Lung (tissue), 12 donors: ENCODE data around the gene E2F8. TPM values are rescaled to one million over a fixed set of nuclear protein-coding genes. Genes with fewer than 3 reads are reported as not detected.

Experiments used
- ATAC-seq: fragments of 200-7000 bp; cut with Tn5 transposase; one replicate; pipeline ENCODE4 v1.9.1; 2020; ENCODE audit warnings: moderate number of reproducible peaks; ENCODE audit not compliant: insufficient read depth, low FRiP score
- DNase-seq, 3 donors: peaks; one replicate each; pipeline ENCODE4 v3.0.0-alpha.2; 2013 to 2017
- H3K27ac ChIP-seq, 2 donors: one replicate each; pipeline ENCODE4 v1.5.1; 2013; ENCODE audit warnings: mild to moderate bottlenecking in 2 of 2, moderate library complexity in 2 of 2, control low read depth in 1 of 2, inconsistent platforms in 1 of 2, low read depth in 1 of 2, low read length in 1 of 2
- H3K27me3 ChIP-seq, 3 donors: one replicate each; pipeline ENCODE4 v1.5.1; 2013; ENCODE audit warnings: low read length in 2 of 3; ENCODE audit not compliant: control insufficient read depth in 3 of 3, insufficient read depth in 3 of 3
- H3K36me3 ChIP-seq, 4 donors: one replicate each; pipeline ENCODE4 v1.5.1; 2013; ENCODE audit warnings: low read length in 4 of 4, mild to moderate bottlenecking in 1 of 4, moderate library complexity in 1 of 4; ENCODE audit not compliant: control insufficient read depth in 4 of 4, insufficient read depth in 4 of 4
- H3K4me1 ChIP-seq, 5 donors: one replicate each; pipeline ENCODE4 v1.5.1; 2013; ENCODE audit warnings: low read length in 5 of 5, mild to moderate bottlenecking in 2 of 5, moderate library complexity in 1 of 5; ENCODE audit not compliant: control insufficient read depth in 5 of 5, insufficient read depth in 5 of 5
- H3K4me3 ChIP-seq: one replicate; pipeline ENCODE4 v1.5.1; 2013; ENCODE audit warnings: mild to moderate bottlenecking, control low read depth, moderate library complexity
- H3K9ac ChIP-seq, 2 donors: one replicate each; pipeline ENCODE4 v1.5.1; 2013; ENCODE audit warnings: low read length in 2 of 2, control low read depth in 1 of 2; ENCODE audit not compliant: insufficient read depth in 1 of 2
- H3K9me3 ChIP-seq, 4 donors: one replicate each; pipeline ENCODE4 v1.5.1; 2013; ENCODE audit warnings: low read length in 3 of 4, mild to moderate bottlenecking in 1 of 4, moderate library complexity in 1 of 4; ENCODE audit not compliant: control insufficient read depth in 4 of 4, insufficient read depth in 3 of 4
- WGBS, 2 donors: extraction: QIAGEN DNeasy Blood & Tissue Kit; methylation state at CpG; one replicate each; pipeline ENCODE4 v1.1.7; 2013; 5-methylcytosine and 5-hydroxymethylcytosine counted together
- polyA plus RNA-seq, 2 donors: library from polyadenylated mRNA; stranded (reverse); fragments of 200-250 nt; gene quantifications; one replicate each; pipeline ENCODE4 v1.2.1, GENCODE V29; 2013
- total RNA-seq, 2 donors: library from RNA; depleted of rRNA in 1 of 2; stranded (reverse); fragments of >200 nt in 1 of 2; gene quantifications; one replicate each; pipeline ENCODE4 v1.2.1, GENCODE V29; 2014 to 2021
- TF ChIP-seq, protein P1 (sequence below): IDR thresholded peaks from 2 replicates; pipeline ENCODE4 v1.5.1; 2012; ENCODE audit warnings: mild to moderate bottlenecking; ENCODE audit errors: control extremely low read depth, extremely low read depth
- donor health status: control.
- donor health status: control.
- donor health status: Bipolar disorder and iron deficiency.
- donor health status: healthy.
- donor health status: DM: yes; HTN: yes; CAD: no.

The E2F8 gene
- total and polyA plus RNA-seq, 4 donors, result 0.39 to 1.9 (median 1.0) TPM

DNA sequence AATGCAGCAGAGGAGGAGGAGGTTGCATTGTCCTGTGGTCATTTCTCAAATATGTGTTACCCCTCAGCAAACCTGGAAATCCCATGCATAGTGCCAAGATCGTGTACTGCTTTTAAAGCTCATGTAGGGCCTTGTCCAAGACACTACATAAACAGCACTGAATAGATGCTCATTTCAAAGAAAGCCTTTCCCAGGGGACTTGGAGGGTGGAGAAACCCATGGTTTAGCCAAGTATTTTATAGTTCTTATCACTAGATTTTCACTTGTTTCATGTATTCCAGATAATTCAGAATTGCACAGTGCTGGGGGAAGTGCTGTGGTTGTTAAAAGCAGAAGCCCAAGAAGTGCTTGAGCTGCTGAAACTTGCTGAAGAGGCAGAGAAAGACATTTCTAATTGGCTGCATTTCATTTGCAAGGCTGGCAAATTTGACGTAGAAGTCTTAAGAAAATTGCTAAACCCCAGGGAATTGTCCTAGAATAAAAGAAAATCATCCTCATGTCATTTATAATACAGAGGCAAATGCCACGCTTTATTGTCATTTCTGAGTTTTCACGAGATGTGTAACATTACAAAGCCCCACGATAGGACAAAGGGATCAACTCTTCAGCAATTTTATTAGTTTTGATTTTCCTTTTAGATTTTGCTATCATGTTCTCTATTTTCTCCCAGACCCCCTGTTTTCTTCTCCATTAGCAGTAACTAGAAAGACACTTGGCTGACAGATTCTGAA lies 59.0 kb downstream of the E2F8 start:
- 68 to 79% methylated on average over 5 of the region's 5 CpGs for WGBS, 2 donors
- peaks cover 0 to 3% (median 0%) of the 10 kb centered on the region in 4 donors for H3K9me3 ChIP-seq
- TF ChIP-seq, protein P1, sequence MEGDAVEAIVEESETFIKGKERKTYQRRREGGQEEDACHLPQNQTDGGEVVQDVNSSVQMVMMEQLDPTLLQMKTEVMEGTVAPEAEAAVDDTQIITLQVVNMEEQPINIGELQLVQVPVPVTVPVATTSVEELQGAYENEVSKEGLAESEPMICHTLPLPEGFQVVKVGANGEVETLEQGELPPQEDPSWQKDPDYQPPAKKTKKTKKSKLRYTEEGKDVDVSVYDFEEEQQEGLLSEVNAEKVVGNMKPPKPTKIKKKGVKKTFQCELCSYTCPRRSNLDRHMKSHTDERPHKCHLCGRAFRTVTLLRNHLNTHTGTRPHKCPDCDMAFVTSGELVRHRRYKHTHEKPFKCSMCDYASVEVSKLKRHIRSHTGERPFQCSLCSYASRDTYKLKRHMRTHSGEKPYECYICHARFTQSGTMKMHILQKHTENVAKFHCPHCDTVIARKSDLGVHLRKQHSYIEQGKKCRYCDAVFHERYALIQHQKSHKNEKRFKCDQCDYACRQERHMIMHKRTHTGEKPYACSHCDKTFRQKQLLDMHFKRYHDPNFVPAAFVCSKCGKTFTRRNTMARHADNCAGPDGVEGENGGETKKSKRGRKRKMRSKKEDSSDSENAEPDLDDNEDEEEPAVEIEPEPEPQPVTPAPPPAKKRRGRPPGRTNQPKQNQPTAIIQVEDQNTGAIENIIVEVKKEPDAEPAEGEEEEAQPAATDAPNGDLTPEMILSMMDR, result no peak
- DNase-seq (peak in 1 of 3 donors; percentile 10), ATAC-seq (no peak)
- H3K27me3 ChIP-seq, result no peaks in the 10 kb centered on the region
- H3K4me1 ChIP-seq, result no peaks in the 10 kb centered on the region
- H3K36me3 ChIP-seq, result peaks cover 0 to 9% (median 3%) of the 10 kb centered on the region in 4 donors
- H3K9ac ChIP-seq, result no peak overlapping the region
- H3K4me3 ChIP-seq, result no peak overlapping the region
- no peak overlapping the region for H3K27ac ChIP-seq

DNA sequence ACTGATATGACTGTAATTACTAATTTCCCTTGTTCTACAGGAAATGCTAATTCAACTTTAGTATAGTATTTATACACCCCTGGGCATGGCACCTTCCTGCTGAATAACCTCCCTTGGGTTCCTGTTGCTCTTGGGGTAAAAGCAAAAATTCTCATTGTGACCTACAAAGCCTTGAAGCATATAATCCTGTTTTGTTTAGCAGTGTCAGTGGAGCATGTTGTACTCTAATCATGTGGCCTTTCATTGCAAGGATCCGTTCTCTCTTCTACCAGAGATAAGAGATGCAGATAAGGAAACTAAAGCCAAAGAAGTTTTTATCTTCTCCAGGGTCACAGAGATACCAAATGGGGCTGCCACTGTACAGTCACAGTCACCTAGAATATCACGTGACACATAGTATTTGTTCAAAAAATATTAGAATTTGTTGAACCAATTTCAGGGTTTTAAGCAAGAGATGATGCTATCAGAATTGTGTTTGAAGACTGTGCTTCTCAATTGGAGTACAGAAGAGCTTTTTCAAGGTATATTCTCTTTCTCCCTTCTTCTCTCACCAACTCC lies 64.0 kb downstream of the E2F8 start:
- ATAC-seq (no peak), DNase-seq (no peak)
- Histone ChIP-seq H3K27me3 (no peaks in the 10 kb centered on the region), H3K9me3 (no peaks in the 10 kb centered on the region), H3K27ac (no peak overlapping the region), H3K4me3 (no peak overlapping the region), H3K9ac (no peak overlapping the region), H3K36me3 (peaks cover 3 to 6% (median 5%) of the 10 kb centered on the region in 4 donors), H3K4me1 (peaks cover 0 to 12% (median 0%) of the 10 kb centered on the region in 5 donors)
- 77 to 88% methylated on average over 2 of the region's 2 CpGs for WGBS, 2 donors
- TF ChIP-seq, protein P1, result no peak

Other genes with a start within 250 kb of the E2F8 start
- gene MRGPRX2, start 180.2 kb downstream of the E2F8 start, total RNA-seq, result not detected
- gene MRGPRX2, start 180.2 kb downstream of the E2F8 start, polyA plus RNA-seq, result not detected
- 10 to 100 TPM; 13.5 to 20.0 TPM for gene ZDHHC13, start 123.8 kb downstream of the E2F8 start, total RNA-seq
- gene ZDHHC13, start 123.8 kb downstream of the E2F8 start, polyA plus RNA-seq, result 10 to 100 TPM; 10.6 to 11.3 TPM
- 1 to 10 TPM in 1 of 2 donors, not detected in 1; 3.5 TPM for gene CSRP3, start 39.0 kb downstream of the E2F8 start, total RNA-seq
- gene CSRP3, start 39.0 kb downstream of the E2F8 start, polyA plus RNA-seq, result under 1 TPM in 1 of 2 donors, not detected in 1; 0.07 TPM